Activated T-cell treated with anti-CD3 and anti-CD28 coated beads for 48 hours (primary cell): ENCODE results near the gene GTF2H1.
A peak's percentile ranks its signal among the peaks of the same experiment; 100 is the strongest.

Experiments
- DNase-seq: peaks from one replicate; pipeline ENCODE4 v3.0.0-alpha.2; 2020; ENCODE audit warnings: low read depth

The GTF2H1 gene

GRCh38 chr11:18321969-18322711 lies at the start of gene GTF2H1, which contains the start of gene HPS5:
TSS of gene GTF2H1 (plus strand) at chr11:18322567. CDS start at chr11:18333075, 10,508 bp downstream.
TSS of gene HPS5 (minus strand) at chr11:18322140. CDS start at chr11:18317858, 4,282 bp downstream.
- peak; percentile 88 for DNase-seq

- no peak for DNase-seq
Observed at GRCh38 chr11:18277565-18278271, 44.6 kb upstream of the GTF2H1 start.

GRCh38 chr11:18280438-18281045 lies 41.8 kb upstream of the GTF2H1 start:
- DNase-seq = no peak

GRCh38 chr11:18282626-18283025 lies 39.7 kb upstream of the GTF2H1 start:
- no peak for DNase-seq

- no peak for DNase-seq
Observed at GRCh38 chr11:18285841-18286240, 36.5 kb upstream of the GTF2H1 start.

- DNase-seq = no peak
Observed at GRCh38 chr11:18288911-18289310, 33.5 kb upstream of the GTF2H1 start.

- DNase-seq = no peak
Observed at GRCh38 chr11:18294862-18295261, 27.5 kb upstream of the GTF2H1 start.

- no peak for DNase-seq
Observed at GRCh38 chr11:18295316-18295715, 27.1 kb upstream of the GTF2H1 start.

GRCh38 chr11:18299721-18300120 lies 22.6 kb upstream of the GTF2H1 start:
- DNase-seq = no peak

- no peak for DNase-seq
Observed at GRCh38 chr11:18304745-18305144, 17.6 kb upstream of the GTF2H1 start.

- no peak for DNase-seq
Observed at GRCh38 chr11:18307461-18308139, 14.8 kb upstream of the GTF2H1 start.

- DNase-seq = no peak
Observed at GRCh38 chr11:18308242-18308641, 14.1 kb upstream of the GTF2H1 start.

GRCh38 chr11:18309691-18310090 lies 12.7 kb upstream of the GTF2H1 start:
- no peak for DNase-seq

- DNase-seq = no peak
Observed at GRCh38 chr11:18310800-18311340, 11.5 kb upstream of the GTF2H1 start.

GRCh38 chr11:18312012-18312411 lies 10.4 kb upstream of the GTF2H1 start:
- DNase-seq = no peak

GRCh38 chr11:18312663-18313420 lies 9.5 kb upstream of the GTF2H1 start:
- no peak for DNase-seq

- no peak for DNase-seq
Observed at GRCh38 chr11:18313965-18314763, 8.2 kb upstream of the GTF2H1 start.

GRCh38 chr11:18314784-18315523 lies 7.4 kb upstream of the GTF2H1 start:
- no peak for DNase-seq

- no peak for DNase-seq
Observed at GRCh38 chr11:18315893-18316292, 6.5 kb upstream of the GTF2H1 start.

- DNase-seq = no peak
Observed at GRCh38 chr11:18317551-18317950, 4.8 kb upstream of the GTF2H1 start.
